GM19193 (cell line): ENCODE data around the gene ATP5IF1.

Source experiments
- POLR2A ChIP-seq: IDR thresholded peaks from 4 replicates; pipeline ENCODE4 v1.6.1; 2011; ENCODE audit not compliant: insufficient read depth, insufficient read length; ENCODE audit errors: extremely low read depth

The ATP5IF1 gene

GRCh38 chr1:28229089-28229488 lies 6.8 kb upstream of the ATP5IF1 start:
- no peak for TF ChIP-seq POLR2A

GRCh38 chr1:28229996-28230395 lies 5.9 kb upstream of the ATP5IF1 start:
- TF ChIP-seq POLR2A: no peak

- peak; percentile 89 for TF ChIP-seq POLR2A
Observed at GRCh38 chr1:28232558-28233263, 3.2 kb upstream of the ATP5IF1 start, which contains the start of gene DNAJC8. TSS of gene DNAJC8 (minus strand) at chr1:28233029. CDS start at chr1:28232998, 31 bp downstream.

GRCh38 chr1:28233264-28233606 lies 2.7 kb upstream of the ATP5IF1 start:
- no peak for TF ChIP-seq POLR2A

- no peak for TF ChIP-seq POLR2A
Observed at GRCh38 chr1:28236656-28237322, 865 bp downstream of the ATP5IF1 start.

GRCh38 chr1:28239004-28239403 lies 3.1 kb downstream of the ATP5IF1 start:
- TF ChIP-seq POLR2A: no peak

GRCh38 chr1:28240024-28240423 lies 4.1 kb downstream of the ATP5IF1 start:
- TF ChIP-seq POLR2A: no peak

- TF ChIP-seq POLR2A: no peak
Observed at GRCh38 chr1:28241638-28242241, 5.8 kb downstream of the ATP5IF1 start.

GRCh38 chr1:28243685-28244311 lies 7.9 kb downstream of the ATP5IF1 start:
- TF ChIP-seq POLR2A: no peak

GRCh38 chr1:28244549-28245251 lies 8.8 kb downstream of the ATP5IF1 start:
- TF ChIP-seq POLR2A: no peak

- TF ChIP-seq POLR2A: no peak
Observed at GRCh38 chr1:28246427-28246832, 10.5 kb downstream of the ATP5IF1 start.

GRCh38 chr1:28247612-28248272 lies 11.8 kb downstream of the ATP5IF1 start:
- no peak for TF ChIP-seq POLR2A

GRCh38 chr1:28248273-28249012 lies 12.5 kb downstream of the ATP5IF1 start:
- no peak for TF ChIP-seq POLR2A
